DMS79 treated with DMSO at 0.1 percent for 48 hours (cell line): ENCODE data around the gene NAT8.
"Not testable (repeated sequence)": the region's sequence is repeated elsewhere in the genome, so short reads cannot be mapped to it uniquely, and the experiment has no call there.

Experiments used
- DNase-seq: peaks from one replicate; lab custom pipeline; 2025; lab: John Stamatoyannopoulos, UW

NAT8 gene

DNA sequence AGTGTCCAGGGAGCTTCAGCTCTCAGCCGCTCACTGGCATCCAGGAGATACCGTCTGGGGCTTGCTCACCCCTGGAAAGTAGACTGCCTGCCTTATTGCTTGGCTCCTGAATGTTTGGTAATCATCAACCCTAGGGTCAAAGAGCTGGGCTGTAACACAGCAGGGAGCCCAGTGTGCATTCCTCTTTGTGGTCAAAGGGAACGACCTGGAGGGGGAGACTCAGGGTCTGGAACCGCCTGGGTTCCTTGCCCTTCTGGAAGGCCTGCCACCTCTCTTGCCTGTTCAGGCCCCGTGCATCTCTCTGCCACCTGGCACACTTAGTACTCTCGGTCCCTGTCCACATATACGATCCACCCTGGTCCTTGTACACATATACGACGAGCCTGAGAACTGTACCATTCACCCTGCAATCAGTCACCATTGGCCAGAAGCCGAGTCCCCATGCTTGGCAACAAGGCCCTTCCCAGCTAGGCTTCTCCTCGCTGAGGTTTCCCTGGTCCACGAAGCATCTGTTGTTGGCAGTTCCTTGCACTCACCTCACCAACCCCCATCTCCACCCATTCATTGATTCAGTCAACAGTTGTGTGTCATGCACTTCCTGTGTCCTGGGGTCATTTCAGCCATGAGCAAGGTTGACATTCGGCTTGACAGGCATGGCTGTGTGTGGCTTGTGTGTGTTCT is at the start of gene NAT8:
Gene NAT8, minus strand, starts transcription at position 85 of the 681 bp plus-strand sequence. CDS start 794 bp downstream, outside the sequence.
- DNase-seq, result no peak

- DNase-seq, result not testable (repeated sequence)
Measured at GRCh38 chr2:73690372-73691088, 48.3 kb upstream of the NAT8 start.

GRCh38 chr2:73688494-73688893 is 46.3 kb upstream of the NAT8 start:
- DNase-seq, result not testable (repeated sequence)

GRCh38 chr2:73685764-73686438 is 43.7 kb upstream of the NAT8 start:
- no peak for DNase-seq

- not testable (repeated sequence) for DNase-seq
Measured at GRCh38 chr2:73684905-73685304, 42.7 kb upstream of the NAT8 start.

DNA sequence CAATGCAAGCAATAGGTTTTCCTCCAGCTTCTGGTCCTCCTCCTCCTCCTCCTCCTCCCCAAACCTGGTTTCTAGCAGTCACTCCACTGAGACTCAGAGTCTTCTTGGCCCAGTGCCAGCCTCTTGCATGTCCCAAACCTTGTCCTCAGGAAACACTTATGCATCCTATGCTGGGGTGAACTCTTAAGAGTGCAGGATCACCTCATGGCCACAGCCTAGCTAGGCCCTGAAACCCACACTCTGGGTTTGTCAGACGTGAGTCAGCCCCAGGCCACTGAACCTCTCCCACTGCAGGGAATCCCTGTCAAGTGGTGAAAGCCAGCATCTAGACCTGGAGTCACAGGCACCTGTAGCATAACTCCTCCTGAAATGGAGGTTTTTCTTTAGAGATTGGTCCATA is 42.1 kb upstream of the NAT8 start:
- not testable (repeated sequence) for DNase-seq

DNA sequence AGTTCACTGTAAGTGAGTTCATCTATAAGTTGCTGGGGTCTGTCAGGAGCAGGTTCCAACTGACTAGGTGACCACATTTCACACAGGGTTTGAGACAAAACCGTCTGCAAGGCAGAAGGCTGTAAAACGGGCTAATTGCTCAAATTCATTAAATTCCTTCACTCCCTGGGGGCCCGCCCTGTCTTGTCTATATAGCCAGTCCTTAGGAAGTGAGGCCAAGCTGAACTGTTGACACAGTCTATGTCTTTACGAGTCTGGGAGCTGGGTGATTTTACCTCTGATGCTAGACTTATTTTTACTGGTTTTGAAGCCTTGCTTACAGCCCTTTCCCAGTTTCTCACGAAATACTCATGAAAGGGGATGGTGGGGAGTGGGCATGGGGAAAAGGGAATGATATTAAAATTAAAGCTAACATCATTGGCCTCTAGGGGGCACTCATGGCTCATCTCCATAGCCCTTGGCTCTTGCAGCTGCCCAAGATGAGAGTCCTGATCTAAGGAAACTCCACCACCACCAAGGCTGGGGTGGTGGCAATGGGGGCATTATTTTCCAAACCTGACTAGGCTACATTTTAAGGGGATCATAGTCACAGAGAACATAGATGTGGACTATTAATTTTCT is 37.8 kb upstream of the NAT8 start:
- DNase-seq, result peak; percentile 9

GRCh38 chr2:73679237-73679636 is 37.0 kb upstream of the NAT8 start:
- not testable (repeated sequence) for DNase-seq

DNA sequence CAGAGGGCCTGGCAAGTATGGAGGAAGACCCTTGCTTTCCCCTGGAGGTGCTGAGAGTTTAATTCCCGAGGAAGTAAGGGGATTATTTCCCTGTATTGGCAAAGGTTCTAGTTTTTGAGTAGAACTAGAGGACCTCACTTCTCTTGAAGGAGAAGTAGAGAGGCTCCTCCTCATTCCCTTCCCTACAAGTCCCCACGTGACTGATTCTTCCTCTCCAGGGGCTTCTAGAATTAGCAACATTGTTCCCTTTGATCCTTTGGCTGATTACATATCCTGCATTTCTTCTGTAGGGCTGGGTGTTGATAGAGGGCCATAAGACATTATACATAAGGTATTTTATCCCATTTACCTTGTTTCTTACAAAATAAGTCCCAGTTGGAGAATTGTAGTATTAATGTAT is 35.8 kb upstream of the NAT8 start:
- DNase-seq, result not testable (repeated sequence)

- not testable (repeated sequence) for DNase-seq
Measured at GRCh38 chr2:73676211-73676610, 34.0 kb upstream of the NAT8 start.

DNA sequence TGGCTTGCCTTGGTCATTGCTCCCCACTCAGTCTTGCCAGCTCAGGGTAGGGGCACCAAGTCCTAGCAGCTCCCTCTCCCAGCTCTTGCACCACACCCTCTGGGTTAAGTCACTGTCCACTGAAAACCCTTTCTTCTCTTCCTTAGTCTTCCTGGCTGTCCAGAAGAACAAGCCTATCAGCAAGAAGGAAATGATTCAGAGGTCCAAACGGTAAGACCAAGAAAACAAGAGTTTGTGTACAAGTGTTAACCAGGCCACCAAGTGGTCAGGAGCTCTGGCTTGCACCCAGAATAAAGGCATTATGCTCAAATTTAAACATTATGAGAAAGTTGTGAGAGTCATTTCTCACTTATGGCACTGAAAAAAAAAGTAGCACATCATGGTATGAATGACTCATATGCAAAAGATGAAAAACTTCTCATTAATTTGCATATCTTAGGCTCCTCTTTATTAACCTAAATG is 32.5 kb upstream of the NAT8 start:
- DNase-seq, result not testable (repeated sequence)

DNA sequence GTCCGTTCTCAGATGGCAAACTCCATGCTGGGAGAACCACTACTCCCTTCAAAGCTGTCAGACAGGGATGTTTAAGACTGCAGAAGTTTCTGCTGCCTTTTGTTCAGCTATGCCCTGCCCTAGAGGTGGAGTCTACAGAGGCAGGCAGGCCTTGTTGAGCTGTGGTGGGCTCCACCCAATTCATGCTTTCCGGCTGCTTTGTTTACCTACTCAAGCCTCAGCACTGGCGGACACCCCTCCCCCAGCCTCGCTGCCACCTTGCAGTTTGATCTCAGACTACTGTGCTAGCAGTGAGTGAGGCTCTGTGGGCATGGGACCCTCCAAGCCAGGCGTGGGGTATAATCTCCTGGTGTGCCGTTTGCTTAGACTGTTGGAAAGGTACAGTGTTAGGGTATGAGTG is 27.8 kb upstream of the NAT8 start:
- not testable (repeated sequence) for DNase-seq

DNA sequence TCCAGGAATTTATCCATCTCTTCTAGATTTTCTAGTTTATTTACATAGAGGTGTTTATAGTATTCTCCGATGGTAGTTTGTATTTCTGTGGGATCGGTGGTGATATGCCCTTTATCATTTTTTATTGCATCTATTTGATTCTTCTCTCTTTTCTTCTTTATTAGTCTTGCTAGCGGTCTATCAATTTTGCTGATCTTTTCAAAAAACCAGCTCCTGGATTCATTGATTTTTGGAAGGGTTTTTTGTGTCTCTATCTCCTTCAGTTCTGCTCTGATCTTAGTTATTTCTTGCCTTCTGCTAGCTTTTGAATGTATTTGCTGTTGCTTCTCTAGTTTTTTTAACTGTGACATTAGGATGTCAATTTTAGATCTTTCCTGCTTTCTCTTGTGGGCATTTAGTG is 25.0 kb upstream of the NAT8 start:
- not testable (repeated sequence) for DNase-seq

- no peak for DNase-seq
Measured at GRCh38 chr2:73654175-73654574, 12.0 kb upstream of the NAT8 start.

DNA sequence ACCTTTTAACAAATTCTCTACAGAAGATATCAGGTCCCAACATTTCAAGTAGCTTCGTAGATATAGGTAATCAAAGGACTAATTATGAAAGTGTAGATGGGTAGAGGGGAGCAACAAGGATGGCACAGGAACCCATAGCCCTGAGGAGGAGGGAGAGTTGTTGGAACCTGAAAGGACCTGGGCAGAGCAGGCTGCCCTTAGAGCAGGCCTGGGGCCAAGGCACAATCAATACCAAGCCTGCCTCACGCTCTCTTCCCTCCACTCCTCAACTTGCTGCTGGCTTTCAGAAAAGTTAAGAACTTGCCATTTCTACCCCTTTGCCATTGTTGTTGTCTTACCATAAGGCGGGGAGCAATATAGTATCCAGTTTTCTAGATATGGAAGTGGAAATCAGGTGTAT is 10.1 kb upstream of the NAT8 start:
- no peak for DNase-seq

DNA sequence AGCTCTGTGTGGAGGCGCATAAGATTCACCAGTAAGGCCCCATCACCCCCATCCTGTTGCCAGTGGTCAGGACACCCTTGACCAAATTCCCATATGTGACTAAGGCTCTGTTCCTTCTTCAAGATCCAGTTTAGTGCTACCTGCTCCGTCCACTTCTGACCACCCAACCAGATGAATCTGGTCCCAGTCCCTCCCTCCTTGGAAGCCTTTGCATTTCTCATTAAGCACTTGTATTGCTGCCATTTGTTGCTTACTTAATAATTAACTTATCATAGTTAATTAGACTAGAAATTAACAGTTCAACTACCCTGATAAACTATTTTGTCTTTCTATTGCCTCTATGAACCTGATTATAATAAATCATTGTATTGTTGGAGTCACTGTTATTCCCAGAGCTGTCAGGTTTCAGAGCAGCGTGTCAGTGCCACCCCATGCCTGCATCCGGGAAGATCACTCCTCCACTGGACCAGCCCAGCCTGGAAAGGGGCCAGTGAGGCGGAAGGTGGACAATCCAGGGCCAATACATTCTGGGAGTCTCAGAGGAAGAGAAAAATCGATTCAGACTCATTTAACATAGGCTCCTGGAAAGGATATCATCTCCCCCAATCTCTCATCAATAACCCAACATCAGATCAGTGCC is 9.5 kb upstream of the NAT8 start:
- DNase-seq, result no peak

- not testable (repeated sequence) for DNase-seq
Measured at GRCh38 chr2:73647690-73648089, 5.5 kb upstream of the NAT8 start.

- DNase-seq, result no peak
Measured at GRCh38 chr2:73641767-73642062, 507 bp downstream of the NAT8 start.

DNA sequence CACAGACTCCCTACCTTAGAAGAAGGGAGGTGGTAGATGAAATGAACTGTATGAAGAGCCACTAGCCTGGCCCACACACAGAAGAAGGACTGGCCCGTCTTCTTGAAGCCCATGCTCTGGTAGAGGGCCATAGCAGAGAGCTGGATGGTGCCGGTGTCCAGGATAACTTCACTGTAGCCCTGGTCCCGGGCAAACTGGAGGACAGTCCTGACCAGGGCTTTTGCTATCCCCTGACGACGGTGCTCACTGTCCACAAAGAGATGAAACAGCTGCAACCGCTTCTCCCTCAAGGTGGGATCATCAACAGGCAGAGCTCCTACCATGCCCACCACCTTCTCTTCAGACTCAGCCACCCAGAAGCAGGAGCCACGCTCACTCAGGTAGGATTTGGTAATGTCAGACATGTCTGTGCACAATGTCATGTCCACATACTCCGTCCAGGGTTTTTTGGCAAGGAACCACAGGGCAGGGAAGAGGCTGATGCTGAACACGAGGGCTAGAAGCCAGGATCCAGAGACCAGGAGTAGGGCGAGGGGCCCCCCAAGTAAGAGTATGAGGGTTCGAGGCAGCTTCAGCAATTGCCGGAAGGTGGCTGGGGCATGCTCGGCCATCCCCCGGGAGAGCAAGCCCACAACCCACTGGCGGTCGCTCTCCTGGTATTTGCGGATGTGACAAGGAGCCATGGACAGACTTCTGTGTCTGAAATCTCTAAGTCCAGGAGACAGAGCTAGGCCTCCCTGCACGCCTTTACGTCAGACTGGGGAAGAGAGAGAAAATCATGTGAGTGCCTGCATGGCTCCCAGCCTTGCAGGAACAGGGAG is 1.1 kb downstream of the NAT8 start:
- no peak for DNase-seq

DNA sequence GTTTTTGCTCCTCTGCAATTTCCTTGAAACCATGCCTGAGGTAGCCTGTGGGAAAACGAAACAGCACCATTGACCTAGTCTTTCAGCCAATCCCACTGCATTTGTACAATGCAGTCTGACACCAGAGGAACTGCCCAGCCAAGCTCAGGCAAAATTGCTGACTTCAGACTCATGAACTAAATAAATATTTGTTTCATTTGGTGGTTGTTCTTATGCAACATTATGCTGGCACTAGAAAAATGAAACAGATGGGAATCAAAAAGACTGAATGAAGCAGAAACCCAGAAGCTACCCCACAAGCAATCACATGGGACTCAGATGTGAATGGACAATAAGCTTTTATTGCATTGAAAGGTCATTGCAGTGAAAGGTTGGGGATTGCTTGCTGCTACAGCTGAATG is 1.7 kb downstream of the NAT8 start:
- no peak for DNase-seq

DNA sequence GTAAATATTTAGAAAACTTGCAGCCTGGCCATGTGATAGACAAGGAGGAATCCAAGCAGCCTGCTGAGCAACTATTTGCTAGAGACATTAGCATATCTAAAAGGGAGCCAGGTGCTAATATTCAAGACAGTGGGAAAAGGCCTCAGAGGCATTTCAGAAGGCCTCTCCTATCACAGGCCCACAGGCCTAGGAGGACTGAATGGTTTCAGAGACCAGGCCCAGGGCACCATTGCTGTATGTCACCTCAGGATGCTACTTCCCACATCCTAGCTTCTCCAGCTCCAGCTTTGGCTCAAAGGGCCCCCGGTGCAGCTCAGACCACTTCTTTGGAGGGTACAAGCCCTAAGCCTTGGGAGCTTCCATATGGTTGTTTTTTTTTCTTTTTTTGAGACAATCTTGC is 3.8 kb downstream of the NAT8 start:
- DNase-seq, result no peak
